OCI-LY7 (cell line): ENCODE measurements around the gene CYP2C19.

Experiments
- CTCF ChIP-seq: fragments of 200-600 bp; sonication (generic); conservative IDR thresholded peaks from 2 replicates; pipeline ENCODE4 v1.5.1; 2014; ENCODE audit warnings: mild to moderate bottlenecking, antibody characterized with exemption, low read length, moderate library complexity, mixed read lengths
- EZH2phosphoT487 ChIP-seq: fragments of 200-600 bp; sonication (generic); IDR thresholded peaks from 2 replicates; pipeline ENCODE4 v1.6.1; 2018; ENCODE audit warnings: low read depth, borderline replicate concordance, mild to moderate bottlenecking, mixed run types, antibody characterized with exemption, low read length, moderate library complexity, mixed read lengths

DNA sequence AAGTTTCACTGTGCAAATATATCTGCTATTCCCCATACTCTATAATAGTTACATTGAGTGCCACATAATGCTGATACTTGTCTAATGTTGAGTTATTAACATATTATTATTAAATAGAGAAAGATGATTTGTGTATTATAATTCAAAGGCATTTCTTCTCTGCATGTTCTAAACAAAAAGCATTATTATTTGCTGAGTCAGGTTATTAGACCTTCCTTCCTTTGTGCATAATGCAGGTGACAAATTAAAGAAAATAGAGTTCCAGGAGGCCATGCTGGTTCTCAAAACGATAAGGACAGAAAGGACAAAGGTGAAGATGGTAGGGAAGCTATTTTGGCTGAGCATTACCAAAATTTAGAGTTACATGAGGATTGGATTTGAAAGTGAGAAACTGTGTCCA, 90.6 kb downstream of the CYP2C19 start:
- no peak for TF ChIP-seq CTCF
- no peak for TF ChIP-seq EZH2phosphoT487
